ENCODE measurements around the gene DYNC1I1. TPM values are rescaled to one million over a fixed set of nuclear protein-coding genes. Genes with fewer than 3 reads are reported as not detected.

Gene DYNC1I1
- total RNA-seq, 1 experiment from 2014 or later, result 8.3 TPM

- Histone ChIP-seq H3K4me1 (0 out of 2 replicates have a peak, but pooled peaks cover 3% of the 10 kb centered on the region), H3K4me3 (ENCODE audit: low read depth, low read length) (peak overlapping the region; percentile 30; the same call in 1 of the 2 replicates), H3K36me3 (ENCODE audit: control insufficient read depth, insufficient read depth, low read length) (no peaks in the 10 kb centered on the region), H3K9me3 (no peaks in the 10 kb centered on the region), H3K27me3 (replicated peaks; ENCODE audit: control insufficient read depth, insufficient read depth, low read length) (no peaks in the 10 kb centered on the region)
- POLR2A ChIA-PET, result no interaction called here
- H3K9me3 Mint-ChIP-seq (ENCODE audit: unreplicated experiment), result no peaks in the 10 kb centered on the region
- no TSS peak for BruUV-seq (replicated peaks)
- no peaks in the 10 kb centered on the region for H3K36me3 Mint-ChIP-seq (ENCODE audit: insufficient read depth, unreplicated experiment)
- peak overlapping the region; percentile 72 for H3K4me3 Mint-ChIP-seq (ENCODE audit: unreplicated experiment)
- intact Hi-C loops (cut with micrococcal nuclease; ENCODE audit: unreplicated experiment), result loop anchor here (5.0 kb wide), 3 partner anchors 51 to 336 kb away; no protein-coding TSS in a partner anchor
- H3K4me1 Mint-ChIP-seq (ENCODE audit: low read depth, unreplicated experiment), result no peaks in the 10 kb centered on the region
- no peak for TF ChIP-seq CTCF (IDR thresholded peaks at IDR 0.05; ENCODE audit: insufficient read depth in 1 of 2, low read depth in 1 of 2, low read length in 1 of 2, severe bottlenecking in 1 of 2, unreplicated experiment in 1 of 2)
- no peak for DNase-seq
- CTCF ChIA-PET, result interaction anchor here (0.6 to 1.2 kb wide), 2 partner anchors 50 to 699 kb away, joined by 6 to 7 read pairs; no protein-coding TSS in a partner anchor
- no peak overlapping the region for H3K27ac Mint-ChIP-seq (ENCODE audit: unreplicated experiment)
- H3K27me3 Mint-ChIP-seq (ENCODE audit: insufficient read depth, unreplicated experiment), result peaks cover 5% of the 10 kb centered on the region
These were observed 304.0 kb downstream of the DYNC1I1 start for GRCh38 chr7:96076350-96076707.

- Histone ChIP-seq H3K27me3 (replicated peaks; ENCODE audit: control insufficient read depth, insufficient read depth, low read length) (no peaks in the 10 kb centered on the region), H3K4me3 (ENCODE audit: low read depth, low read length) (no peak overlapping the region), H3K4me1 (0 out of 2 replicates have a peak, but pooled peaks cover 3% of the 10 kb centered on the region), H3K36me3 (ENCODE audit: control insufficient read depth, insufficient read depth, low read length) (no peaks in the 10 kb centered on the region), H3K9me3 (no peaks in the 10 kb centered on the region)
- intact Hi-C loops (cut with micrococcal nuclease; ENCODE audit: unreplicated experiment), result no loop called here
- no peak for DNase-seq
- peaks cover 2% of the 10 kb centered on the region for H3K27me3 Mint-ChIP-seq (ENCODE audit: insufficient read depth, unreplicated experiment)
- BruUV-seq (replicated peaks), result no TSS peak
- H3K4me1 Mint-ChIP-seq (ENCODE audit: low read depth, unreplicated experiment), result no peaks in the 10 kb centered on the region
- H3K4me3 Mint-ChIP-seq (ENCODE audit: unreplicated experiment), result no peak overlapping the region
- no peaks in the 10 kb centered on the region for H3K9me3 Mint-ChIP-seq (ENCODE audit: unreplicated experiment)
- CTCF ChIA-PET, result no interaction called here
- no peak for TF ChIP-seq CTCF (IDR thresholded peaks at IDR 0.05; ENCODE audit: insufficient read depth in 1 of 2, low read depth in 1 of 2, low read length in 1 of 2, severe bottlenecking in 1 of 2, unreplicated experiment in 1 of 2)
- no peak overlapping the region for H3K27ac Mint-ChIP-seq (ENCODE audit: unreplicated experiment)
- POLR2A ChIA-PET, result no interaction called here
- no peaks in the 10 kb centered on the region for H3K36me3 Mint-ChIP-seq (ENCODE audit: insufficient read depth, unreplicated experiment)
These were observed 307.7 kb downstream of the DYNC1I1 start for GRCh38 chr7:96080027-96080426.

GRCh38 chr7:96084881-96085553 is 312.7 kb downstream of the DYNC1I1 start:
- no peak for DNase-seq
- Histone ChIP-seq H3K27me3 (replicated peaks; ENCODE audit: control insufficient read depth, insufficient read depth, low read length) (no peaks in the 10 kb centered on the region), H3K4me1 (no peaks in the 10 kb centered on the region), H3K4me3 (ENCODE audit: low read depth, low read length) (no peak overlapping the region), H3K9me3 (no peaks in the 10 kb centered on the region; the same call in 1 of the 2 replicates), H3K36me3 (ENCODE audit: control insufficient read depth, insufficient read depth, low read length) (no peaks in the 10 kb centered on the region)
- H3K4me3 Mint-ChIP-seq (ENCODE audit: unreplicated experiment), result no peak overlapping the region
- intact Hi-C loops (cut with micrococcal nuclease; ENCODE audit: unreplicated experiment), result no loop called here
- no peaks in the 10 kb centered on the region for H3K27me3 Mint-ChIP-seq (ENCODE audit: insufficient read depth, unreplicated experiment)
- H3K36me3 Mint-ChIP-seq (ENCODE audit: insufficient read depth, unreplicated experiment), result no peaks in the 10 kb centered on the region
- no peak overlapping the region for H3K27ac Mint-ChIP-seq (ENCODE audit: unreplicated experiment)
- H3K4me1 Mint-ChIP-seq (ENCODE audit: low read depth, unreplicated experiment), result no peaks in the 10 kb centered on the region
- H3K9me3 Mint-ChIP-seq (ENCODE audit: unreplicated experiment), result no peaks in the 10 kb centered on the region
- BruUV-seq (replicated peaks), result no TSS peak
- POLR2A ChIA-PET, result no interaction called here
- no peak for TF ChIP-seq CTCF (IDR thresholded peaks at IDR 0.05; ENCODE audit: insufficient read depth in 1 of 2, low read depth in 1 of 2, low read length in 1 of 2, severe bottlenecking in 1 of 2, unreplicated experiment in 1 of 2)
- CTCF ChIA-PET, result interaction anchor here (0.6 kb wide), 1 partner anchor 398 kb away, joined by 5 read pairs; no protein-coding TSS in a partner anchor

Measured in Caco-2 (cell line).